HG03097 (cell line): ENCODE measurements around the gene KRTAP5-1.
"Not testable (repeated sequence)": the region's sequence is repeated elsewhere in the genome, so short reads cannot be mapped to it uniquely, and the experiment has no call there.

Experiments used
- ATAC-seq: cut with Tn5 transposase; IDR thresholded peaks from one replicate; pipeline ENCODE4 v1.9.1; 2021; ENCODE audit not compliant: unreplicated experiment, low FRiP score

The KRTAP5-1 gene

DNA sequence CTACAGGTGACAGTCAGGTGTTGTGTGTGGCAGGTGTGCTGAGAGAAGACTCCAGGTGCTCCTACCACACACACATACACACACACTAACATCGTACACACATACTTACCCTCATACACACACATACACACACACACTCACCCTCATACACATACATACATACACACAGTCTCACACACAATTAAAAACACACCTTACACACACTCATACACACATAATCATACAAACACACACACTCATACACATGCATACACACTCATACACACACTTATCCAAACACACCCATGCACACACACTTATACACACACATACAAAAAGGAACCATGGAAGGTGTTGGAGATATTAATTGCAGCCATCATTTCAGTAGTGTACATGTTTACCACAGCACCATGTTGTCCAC lies 18.5 kb upstream of the KRTAP5-1 start:
- no peak for ATAC-seq

- not testable (repeated sequence) for ATAC-seq
These were observed 16.6 kb upstream of the KRTAP5-1 start for GRCh38 chr11:1601663-1602062.

DNA sequence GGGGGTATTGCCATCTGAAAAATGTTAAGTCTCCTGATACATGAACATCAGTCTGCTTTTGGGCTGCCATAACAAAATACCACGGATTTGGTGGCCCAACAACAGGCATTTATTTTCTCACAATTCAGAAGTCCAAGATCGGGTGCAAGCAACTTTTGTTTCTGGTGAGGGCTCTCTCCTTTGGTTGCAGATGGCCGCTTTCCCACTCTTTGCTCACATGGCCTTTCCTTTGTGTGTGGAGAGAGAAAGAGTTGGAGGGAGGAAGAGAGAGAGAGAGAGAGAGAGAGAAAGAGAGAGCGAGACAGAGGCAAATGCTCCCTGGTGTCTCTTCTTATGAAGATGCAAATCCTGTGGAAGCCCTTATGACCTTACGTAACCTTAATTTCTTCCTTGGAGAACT lies 15.5 kb upstream of the KRTAP5-1 start:
- ATAC-seq, result no peak

DNA sequence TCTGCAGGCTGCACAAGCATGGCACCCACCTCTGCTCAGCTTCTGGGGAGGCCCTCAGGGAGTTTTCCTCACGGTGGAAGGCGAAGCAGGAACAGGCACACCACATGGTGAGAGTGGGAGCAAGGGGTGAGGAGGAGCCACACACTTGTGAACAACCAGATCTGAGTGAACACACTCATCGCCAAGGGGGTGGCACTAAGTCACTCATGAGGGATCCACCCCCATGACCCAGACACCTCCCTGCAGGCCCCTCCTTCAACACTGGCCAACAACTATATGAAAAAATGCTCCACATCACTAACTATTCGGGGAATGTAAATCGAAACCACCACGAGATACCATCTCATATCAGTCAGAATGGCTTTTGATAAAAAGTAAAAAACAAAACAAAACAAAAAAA lies 13.7 kb upstream of the KRTAP5-1 start:
- no peak for ATAC-seq

DNA sequence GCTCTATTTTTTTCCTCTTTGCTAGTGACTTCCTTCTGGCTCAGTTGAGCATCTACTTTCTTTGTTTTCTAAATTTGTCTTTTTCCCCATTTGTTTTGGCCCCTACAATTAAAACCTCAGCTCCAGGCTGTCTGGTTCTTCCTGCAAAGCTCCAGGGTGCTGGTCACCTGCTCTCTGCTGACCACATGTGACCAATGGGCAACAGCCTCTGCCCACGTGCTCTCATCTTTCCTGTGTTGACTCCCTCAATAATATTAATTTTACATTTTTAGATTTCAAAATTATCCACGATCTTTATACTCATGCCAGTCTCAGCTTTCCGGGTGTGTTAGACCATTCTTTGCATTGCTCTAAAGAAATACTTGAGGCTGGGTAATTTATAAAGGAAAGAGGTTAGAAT lies 13.3 kb upstream of the KRTAP5-1 start:
- not testable (repeated sequence) for ATAC-seq

DNA sequence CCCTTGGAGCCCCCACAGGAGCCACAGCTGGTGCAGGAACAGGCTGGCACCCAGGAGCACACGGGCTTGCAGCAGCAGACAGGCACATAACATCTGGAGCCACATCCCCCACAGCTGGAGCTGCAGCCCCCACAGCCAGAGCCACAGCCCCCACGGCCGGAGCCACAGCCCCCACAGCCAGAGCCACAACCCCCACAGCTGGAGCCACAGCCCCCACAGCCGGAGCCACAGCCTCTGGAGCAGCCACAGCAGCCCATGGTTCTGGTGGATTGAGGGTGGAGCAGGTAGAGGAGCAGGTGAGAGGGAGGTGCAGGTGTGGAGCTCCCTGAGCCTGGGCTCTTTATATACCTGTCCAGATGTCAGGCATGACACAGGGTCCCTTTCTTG lies 12.9 kb upstream of the KRTAP5-1 start, which contains the start of gene KRTAP5-2:
KRTAP5-2 (minus strand) TSS at position 301 of the 387 bp plus-strand sequence; CDS start at position 257, 44 bp downstream.
- ATAC-seq, result no peak

DNA sequence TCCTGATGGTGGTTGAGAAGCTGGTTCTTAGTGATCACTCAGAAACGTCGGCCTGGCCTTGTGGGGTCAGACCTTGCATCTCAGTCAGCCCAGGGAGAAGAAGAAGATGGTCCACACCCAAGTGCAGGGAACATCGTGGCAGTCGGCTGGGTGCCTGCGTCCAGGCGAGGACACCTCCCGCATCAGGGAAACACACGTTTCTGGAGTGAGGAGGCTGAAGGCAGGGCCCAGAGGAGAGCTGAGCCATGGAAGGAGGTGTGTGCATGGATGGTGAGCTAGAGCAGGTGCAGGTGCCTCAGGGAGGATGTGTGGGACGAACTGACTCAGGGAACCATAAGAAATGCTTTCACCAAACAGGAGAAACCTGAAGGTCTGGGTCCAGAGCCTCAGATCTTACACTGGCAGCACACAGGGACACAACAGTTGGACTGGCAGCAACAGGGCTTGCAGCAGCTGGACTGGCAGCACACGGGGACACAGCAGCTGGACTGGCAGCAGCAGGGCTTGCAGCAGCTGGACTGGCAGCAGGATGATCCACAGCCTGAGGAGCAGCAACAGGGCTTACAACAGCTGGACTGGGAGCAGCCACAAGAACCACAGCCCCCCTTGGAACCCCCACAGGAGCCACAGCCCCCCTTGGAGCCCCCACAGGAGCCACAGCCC lies 12.4 kb upstream of the KRTAP5-1 start:
- ATAC-seq, result no peak

DNA sequence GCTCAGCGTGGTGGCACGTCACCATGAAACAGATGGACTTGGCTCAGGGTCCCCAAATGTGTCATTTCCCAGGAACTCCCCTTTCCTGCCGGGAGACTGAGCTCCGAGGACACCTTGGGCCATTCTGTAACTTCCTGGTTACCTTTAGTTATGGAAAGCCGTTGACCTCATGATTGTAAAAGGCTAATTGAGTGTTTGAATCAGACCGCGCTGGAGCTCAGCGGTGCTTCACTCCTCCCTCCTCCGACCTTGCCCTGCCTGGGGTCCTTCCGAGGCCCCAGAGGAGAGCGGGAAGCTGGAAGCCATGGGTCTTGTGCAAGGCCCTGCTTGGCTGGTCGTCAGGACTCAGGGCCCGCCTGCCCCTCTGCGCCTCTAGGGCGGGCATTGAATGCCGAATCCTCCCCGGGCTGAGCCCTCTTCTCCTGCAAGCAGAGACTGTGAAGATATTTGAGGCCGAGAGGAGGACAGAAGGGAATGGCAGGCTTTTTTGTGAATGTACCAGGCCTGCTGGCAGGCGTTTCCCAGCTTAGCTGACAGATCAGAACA lies 11.6 kb upstream of the KRTAP5-1 start:
- not testable (repeated sequence) for ATAC-seq

- not testable (repeated sequence) for ATAC-seq
These were observed 11.0 kb upstream of the KRTAP5-1 start for GRCh38 chr11:1595994-1596575.

- ATAC-seq, result no peak
These were observed 7.5 kb upstream of the KRTAP5-1 start for GRCh38 chr11:1592628-1593027.

DNA sequence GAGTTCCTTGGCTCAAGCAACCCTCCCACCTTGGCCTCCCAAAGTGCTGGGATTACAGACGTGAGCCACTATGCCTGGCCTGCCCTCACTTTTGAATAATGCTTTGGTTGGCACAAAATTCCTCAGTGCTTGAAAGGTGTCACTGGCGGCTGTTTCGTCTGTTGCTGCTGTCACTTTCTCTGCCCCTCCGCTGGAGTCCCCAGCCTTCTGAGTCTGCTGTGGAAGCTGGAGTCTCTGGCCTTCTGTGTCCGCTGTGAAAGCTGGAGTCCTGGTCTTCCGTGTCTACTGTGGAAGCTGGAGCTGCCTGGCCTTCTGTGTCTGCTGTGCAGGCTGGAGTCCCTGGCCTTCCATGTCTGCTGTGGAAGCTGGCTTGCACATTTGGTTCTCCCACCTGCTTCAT lies 4.9 kb upstream of the KRTAP5-1 start:
- no peak for ATAC-seq

DNA sequence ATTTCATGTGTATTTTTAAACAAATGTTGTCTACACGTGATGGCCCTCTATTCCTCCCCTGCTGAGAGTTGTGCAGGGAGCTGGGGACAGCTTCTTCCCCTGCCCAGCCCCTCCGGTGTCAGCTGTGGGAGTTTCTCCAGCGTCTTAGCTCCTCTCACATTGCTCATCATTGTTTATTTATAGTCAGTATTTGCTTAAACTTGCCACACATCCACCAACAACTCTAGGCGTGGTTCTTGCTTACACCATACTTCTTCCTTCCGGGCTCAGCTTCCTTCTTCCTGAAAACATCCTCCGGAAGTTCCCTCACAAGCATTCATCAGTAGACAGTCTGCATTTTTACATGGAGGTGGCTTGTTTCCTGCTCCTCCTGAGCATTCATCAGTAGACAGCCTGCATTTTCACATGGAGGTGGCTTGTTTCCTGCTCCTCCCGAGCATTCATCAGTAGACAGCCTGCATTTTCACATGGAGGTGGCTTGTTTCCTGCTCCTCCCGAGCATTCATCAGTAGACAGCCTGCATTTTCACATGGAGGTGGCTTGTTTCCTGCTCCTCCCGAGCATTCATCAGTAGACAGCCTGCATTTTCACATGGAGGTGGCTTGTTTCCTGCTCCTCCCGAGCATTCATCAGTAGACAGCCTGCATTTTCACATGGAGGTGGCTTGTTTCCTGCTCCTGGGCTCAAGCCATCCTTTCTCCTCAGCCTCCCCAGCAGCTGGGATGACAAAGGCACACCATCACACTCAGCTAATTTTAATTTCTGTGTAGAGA lies 4.3 kb upstream of the KRTAP5-1 start:
- not testable (repeated sequence) for ATAC-seq

DNA sequence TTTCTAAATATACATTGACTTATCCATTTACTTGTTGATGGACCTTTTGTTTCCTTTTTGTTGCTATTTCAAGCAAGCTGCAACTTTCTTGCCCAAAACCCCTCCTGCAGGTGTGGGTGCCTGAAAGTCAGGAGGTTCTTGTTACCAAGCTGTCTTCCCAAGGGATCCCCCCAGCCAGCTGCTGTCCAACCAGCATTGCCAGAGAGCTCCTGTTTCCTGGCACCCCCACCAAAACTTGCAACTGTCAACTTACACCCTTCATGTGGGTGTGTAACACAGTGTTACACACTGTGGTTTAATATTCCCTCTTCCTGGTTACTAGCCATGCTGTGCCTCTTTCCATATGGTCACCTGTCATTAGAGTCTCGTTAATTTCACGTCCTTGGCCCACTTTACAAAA lies 1.6 kb upstream of the KRTAP5-1 start:
- no peak for ATAC-seq

- ATAC-seq, result not testable (repeated sequence)
These were observed 2.2 kb downstream of the KRTAP5-1 start for GRCh38 chr11:1582909-1583308.

DNA sequence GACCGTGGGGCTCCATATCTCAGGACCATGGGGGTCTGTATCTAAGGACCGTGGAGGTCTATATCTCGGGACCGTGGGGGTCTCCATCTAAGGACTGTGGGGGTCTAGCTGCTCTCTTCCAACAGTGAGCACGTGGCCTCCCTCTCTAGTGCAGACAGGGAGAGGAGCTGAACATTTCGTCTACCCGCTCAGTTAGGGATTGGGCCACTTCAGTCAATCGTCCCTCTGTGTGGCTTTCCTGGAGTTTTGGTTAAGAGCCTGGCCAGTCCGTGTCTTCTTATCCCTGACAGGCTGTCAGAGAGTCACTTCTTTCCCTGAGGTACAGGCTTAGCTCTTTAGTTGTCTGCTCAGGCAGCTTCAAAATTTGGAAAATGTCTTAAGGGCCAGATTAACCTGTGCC lies 3.1 kb downstream of the KRTAP5-1 start:
- ATAC-seq, result no peak

DNA sequence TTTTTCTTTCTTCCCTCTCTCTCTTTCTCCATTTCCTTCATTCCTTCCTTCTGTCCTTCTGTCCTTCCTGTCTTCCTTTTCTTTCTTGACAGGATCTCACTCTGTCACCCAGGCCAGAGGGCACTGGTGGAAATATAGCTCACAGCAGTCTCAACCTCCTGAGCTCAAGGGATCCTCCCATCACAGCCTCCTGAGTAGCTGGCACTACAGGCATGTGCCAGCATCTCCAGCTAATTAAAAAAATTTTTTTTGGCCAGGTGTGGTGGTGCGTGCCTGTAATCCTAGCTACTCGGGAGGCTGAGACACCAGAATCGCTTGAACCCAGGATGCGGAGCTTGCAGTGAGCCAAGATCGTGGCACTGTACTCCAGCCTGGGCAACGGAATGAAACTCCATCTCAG lies 8.3 kb downstream of the KRTAP5-1 start:
- no peak for ATAC-seq

- not testable (repeated sequence) for ATAC-seq
These were observed 9.3 kb downstream of the KRTAP5-1 start for GRCh38 chr11:1575756-1576155.

DNA sequence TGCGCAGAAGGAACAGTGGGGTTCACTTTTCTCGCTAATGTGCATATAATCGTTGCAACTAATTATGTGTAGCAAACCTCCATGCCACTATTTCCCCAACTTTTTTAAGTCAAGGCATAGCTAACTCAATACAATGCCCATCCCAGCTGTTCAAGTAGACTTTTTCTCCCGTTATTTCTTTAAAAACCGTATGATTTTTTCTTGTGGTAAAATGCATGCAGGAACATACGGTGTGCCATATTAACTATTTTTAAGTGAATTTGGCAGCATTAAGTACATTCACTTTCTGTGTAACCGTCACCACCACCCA lies 10.2 kb downstream of the KRTAP5-1 start:
- ATAC-seq, result no peak

GRCh38 chr11:1574238-1574932 lies 10.7 kb downstream of the KRTAP5-1 start:
- no peak for ATAC-seq

GRCh38 chr11:1573903-1574237 lies 11.2 kb downstream of the KRTAP5-1 start:
- no peak for ATAC-seq
